NCI-H1930 (cell line): ENCODE data around the gene ENOPH1.
"Not testable (repeated sequence)": the region's sequence is repeated elsewhere in the genome, so short reads cannot be mapped to it uniquely, and the experiment has no call there.

Source experiments
- DNase-seq, 2 experiments: peaks; one replicate each; lab custom pipeline; 2025; lab: John Stamatoyannopoulos, UW

ENOPH1 gene

DNA sequence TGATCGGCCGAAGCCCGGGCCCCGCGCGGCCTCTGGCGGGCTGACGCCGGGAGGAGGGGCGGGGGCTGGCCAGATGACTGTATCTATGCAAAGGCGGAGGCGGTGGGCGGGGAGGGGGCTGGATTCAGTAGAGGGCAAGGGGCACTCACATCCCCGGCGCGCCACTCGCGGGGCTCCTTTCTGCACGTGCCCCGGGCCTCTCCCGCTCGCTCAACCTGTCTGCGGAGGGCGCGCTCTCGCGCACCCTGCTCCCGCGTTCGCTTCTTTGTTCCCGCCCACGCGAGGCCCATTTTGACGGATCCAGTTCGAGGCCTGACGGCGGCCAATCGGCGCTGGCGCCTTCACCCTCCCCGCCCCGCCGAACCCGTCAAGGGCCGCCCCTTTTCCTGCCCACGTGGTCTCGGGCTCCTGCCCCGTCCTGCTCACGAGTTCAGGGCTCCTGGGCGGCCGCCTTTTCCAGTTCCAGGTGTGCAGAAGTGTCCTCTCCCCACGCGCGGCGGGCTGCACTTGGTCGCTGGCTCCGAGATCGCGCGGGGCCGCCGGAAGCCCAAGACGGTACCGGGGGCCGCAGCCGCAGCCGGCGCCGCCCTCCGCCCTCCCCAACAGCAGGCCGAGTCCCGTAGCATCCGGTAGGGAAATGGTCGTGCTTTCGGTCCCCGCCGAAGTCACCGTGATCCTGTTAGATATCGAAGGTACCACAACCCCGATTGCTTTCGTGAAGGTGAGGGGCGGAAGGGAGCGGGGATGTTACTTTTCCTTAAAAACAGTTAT lies at the start of gene ENOPH1, which contains the start of gene HNRNPDL:
ENOPH1 (plus strand) TSS at position 398 of the 771 bp plus-strand sequence; CDS start at position 638, 240 bp downstream.
HNRNPDL (minus strand) TSS at position 270 of the 771 bp plus-strand sequence. CDS start 772 bp downstream, outside the sequence.
- DNase-seq, result peak; percentile 90 to 92

DNA sequence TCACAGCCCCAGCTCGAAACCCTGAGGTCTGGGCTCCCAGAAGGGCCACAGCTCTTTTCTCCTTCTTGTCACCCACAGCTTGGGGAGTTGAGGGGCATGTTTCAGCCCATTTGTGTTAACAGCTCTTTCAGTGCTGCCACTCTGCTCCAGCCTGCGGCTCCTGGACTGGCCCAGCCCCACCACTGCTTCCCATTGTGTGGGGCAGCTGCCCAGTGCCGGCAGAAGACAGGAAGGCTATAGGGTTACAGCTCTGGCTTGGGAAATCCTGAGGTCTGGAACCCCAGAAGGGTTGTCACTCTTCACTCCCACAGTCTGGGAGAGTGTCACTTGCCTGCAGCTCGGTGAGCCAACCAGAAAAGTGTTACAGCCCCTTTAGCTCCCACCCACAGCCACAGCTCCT lies 49.6 kb upstream of the ENOPH1 start:
- DNase-seq, result no peak

DNA sequence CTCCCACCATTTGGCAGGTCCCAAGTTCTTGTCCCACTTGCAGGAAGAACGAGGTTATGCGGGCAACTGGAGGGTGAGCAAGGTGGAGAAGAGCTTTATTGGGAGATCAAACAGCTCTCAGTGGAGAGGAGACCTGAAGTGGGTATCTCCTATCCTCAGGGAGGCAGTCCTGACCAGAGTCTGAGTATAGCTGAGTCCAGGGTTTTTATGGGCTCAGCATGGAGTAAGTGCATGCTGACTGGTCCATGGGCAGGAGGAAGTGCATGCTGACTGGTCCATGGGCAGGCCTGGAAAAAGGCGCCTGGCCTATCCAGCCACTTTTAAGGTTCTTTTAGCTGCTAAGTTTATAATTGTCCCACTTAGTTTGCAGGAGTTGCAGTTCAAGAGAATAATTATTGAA lies 49.2 kb upstream of the ENOPH1 start:
- DNase-seq, result no peak

DNA sequence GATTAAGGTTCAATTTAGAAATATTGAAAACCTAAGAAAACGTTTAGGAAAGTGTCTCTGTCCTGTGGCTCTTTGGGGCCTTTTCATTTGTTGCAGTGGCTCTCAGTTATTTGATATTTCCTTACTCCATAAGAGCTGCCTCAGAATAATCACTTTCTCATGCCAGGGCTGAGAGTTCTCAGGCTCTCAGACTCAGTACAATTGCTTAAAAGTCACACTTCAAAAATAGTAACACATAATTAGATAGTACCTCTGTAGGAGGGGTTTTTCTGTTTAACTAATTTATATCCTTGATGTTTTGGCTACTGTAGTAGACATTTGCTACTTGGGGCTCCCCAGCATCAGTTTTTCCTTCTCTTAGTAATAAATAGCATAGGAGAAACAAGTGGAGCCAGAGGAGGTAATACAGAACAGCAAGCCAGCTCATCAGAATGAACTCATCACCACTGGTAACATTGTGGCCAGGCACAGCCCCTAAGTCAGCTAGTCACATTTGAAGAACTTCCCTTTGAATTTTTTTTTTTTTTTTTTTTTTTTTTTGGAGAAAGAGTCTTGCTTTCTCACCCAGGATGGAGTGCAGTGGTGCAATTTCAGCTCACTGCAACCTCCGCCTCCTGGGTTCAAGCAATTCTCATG lies 48.6 kb upstream of the ENOPH1 start:
- DNase-seq, result no peak

DNA sequence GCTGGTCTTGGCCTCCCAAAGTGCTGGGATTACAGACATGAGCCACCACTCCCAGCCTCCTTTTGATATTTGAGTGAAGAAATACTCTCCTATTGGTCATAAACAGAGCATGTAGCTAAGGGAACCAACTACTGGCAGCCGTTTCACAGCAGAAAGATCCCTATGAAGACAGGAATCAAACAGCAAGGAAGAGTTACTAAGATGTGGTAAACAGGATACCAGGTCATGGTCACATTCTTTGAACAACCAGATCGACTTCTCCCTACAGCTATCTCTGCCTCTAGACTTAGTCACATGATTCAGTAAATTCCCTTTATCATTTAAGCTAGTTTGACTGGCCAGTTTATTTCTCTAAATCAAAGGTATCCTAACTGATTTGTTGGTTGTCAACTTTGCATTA lies 47.6 kb upstream of the ENOPH1 start:
- no peak for DNase-seq

DNA sequence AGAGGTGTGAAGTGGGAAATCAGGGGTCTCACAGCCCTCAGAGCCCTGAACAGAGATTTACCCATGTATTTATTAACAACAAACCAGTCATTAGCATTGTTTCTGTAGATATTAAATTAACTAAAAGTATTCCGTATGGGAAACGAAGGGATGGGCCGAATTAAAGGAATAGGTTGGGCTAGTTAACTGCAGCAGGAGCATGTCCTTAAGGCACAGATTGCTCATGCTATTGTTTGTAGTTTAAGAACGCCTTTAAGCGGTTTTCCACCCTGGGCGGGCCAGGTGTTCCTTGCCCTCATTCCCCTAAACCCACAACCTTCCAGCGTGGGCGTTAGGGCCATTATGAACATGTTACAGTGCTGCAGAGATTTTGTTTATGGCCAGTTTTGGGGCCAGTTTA lies 44.1 kb upstream of the ENOPH1 start:
- not testable (repeated sequence) for DNase-seq

DNA sequence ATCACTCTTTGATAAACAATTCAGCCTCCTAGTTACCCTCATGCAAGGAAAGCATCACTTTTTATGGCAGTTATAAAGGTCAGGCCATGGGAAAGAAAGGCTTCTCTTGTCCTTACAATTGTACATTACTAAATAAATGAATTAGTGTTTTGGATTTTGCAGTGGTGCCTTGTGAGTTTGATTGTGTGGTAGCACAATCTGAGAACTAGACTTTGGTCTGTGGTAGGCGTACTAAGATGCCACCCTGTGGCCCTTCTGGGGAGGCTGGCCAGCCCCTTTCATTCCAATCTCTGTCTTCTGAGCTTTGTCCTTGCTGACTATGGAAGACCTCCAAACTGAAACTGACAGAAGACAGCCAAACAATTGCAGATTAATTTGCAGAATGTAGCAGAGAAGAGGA lies 42.0 kb upstream of the ENOPH1 start:
- no peak for DNase-seq

DNA sequence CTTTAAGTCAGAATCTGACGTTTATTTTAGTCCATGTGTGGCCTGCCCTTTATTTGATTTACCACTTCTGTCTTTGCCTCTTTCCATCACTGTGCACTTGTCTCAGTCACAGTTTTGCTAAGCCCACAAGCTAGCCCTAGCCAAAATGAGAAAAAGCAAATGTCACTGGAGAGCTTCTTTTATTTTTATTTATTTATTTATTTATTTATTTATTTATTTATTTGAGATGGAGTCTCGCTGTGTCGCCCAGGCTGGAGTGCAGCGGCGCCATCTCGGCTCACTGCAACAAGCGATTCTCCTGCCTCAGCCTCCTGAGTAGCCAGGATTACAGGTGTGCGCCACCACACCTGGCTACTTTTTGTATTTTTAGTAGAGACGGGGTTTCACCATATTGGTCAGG lies 40.3 kb upstream of the ENOPH1 start:
- DNase-seq, result not testable (repeated sequence)

DNA sequence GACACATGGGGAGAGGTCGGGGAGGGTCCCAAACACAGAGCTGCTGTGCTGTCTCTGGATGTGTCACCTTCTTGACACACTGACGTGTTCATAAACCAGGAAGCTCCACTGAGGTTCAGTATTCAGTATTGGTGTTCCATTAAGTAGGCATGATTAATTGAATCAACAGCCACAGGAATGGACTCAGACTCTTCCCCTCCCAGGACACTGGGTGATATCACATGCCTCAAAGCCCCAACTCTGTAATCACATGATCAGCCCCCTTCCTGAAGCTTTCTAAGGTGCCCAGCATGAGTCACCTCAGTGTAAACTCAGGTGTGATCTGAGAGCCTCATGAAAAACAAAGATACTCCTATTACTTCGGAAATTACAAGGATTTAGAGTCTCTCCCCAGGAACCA lies 35.5 kb upstream of the ENOPH1 start:
- DNase-seq, result no peak

DNA sequence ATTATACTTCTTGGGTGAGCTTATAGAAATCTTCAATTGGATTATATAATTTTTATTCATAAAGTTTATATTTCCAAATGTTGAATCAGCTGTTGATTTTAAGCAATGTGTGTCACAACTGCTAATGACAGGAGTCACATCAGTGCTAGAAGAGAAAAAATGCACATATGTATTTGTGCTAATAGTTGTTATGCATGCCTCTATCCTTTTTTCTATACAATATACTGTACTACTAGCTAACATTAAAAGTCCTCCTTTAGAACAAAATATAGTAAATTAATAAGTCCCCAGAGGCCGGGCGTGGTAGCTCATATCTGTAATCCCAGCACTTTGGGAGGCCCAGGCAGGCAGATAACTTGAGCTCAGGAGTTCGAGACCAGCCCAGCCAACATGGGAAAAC lies 32.9 kb upstream of the ENOPH1 start:
- DNase-seq, result no peak

DNA sequence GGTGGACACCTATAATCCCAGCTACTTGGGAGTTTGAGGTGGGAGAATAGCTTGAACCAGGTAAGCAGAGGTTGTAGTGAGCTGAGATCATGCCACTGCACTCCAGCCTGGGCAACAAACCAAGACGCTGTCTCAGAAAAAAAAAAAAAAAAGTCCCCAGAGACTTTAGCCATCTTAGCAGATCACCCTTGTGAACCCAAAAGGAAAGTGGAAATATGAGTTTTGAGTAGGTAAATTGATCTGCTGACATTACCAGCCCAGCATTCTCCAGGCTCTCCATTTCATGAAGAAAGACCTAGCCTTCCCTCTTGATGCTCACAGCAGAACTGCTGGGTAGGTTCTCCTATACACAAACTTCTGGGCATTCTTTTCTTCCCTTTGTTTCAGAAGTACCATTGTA lies 32.1 kb upstream of the ENOPH1 start:
- DNase-seq, result no peak

DNA sequence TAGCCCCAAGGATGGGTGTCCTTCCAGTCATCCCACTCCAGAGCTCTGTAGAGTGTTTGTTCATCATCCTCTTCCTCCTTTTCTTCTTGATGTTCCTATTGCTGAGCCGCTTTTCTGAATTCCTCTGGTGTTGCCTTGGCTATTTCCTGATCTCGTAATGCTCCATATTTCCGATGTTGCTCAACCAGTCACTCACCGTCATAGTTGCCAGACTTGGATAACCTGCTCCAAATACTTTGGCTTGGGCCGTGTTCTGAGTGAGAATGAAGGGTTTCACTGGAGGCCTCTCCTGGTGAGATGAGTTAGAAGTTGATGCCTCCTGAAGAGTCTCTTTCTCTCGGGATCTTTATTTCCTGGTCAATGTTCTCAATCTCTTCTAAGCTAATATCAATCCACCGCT lies 28.8 kb upstream of the ENOPH1 start:
- DNase-seq, result no peak

DNA sequence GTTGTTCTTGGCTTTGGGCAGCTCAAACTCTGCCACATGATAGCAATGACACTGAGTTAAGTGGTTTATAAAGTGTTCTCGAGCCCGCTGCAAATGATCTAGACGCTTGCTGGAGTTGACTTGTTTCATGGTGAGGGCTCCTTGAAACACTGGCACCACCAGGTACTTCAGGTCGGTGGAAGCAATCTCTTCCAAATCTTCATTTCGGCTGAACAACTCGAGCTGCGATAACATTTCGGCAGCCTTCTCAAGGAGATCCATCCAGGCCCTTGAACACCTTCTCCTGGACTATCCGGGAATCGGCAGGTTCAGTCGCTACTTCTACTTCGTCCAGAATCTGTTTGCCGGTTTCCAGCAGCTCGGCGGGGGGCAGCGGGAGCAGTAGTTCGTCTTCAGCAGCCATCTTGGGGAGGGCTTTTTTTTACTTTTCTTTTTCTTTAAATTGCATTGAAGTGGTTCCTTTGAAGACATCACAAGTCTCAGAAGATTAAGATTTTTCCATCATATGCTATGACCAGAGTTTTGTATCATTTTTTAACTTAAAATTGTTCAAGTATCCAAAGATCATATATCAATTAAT lies 28.1 kb upstream of the ENOPH1 start:
- no peak for DNase-seq

DNA sequence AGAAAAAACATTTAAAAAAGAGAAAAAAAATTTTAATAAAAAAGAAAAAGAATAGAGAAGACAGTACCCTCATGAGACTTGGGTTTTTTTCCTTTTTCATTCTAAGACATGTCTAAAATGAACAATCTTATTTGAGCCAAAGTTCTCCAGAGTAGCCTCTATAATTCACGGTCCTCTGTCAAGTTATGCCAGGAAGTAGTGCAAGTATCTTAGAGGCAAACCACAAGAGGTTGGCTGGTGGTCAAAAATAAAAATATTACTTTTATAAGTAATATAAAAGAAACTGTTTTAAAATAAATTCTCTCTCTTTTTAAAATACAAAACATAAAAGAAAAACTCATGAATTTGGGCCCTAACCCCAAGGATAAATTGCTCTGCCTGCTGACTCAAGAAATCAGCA lies 26.7 kb upstream of the ENOPH1 start:
- DNase-seq, result no peak

DNA sequence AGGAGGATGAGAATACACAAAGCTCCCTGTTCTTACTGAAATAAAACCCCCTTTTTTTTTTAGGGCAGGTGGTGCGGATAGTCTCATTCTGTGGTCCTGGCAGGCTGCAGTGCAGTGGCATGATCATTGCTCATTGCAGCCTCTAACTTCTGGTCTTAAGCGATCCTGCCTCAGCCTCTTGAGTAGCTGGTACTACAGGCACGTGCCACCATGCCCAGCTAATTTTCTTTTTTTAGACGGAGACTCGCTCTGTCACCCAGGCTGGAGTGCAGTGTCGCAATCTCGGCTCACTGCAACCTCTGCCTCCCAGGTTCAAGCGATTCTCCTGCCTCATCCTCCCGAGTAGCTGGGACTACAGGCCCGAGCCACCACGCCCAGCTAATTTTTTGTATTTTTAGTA lies 15.3 kb upstream of the ENOPH1 start:
- DNase-seq, result not testable (repeated sequence)

DNA sequence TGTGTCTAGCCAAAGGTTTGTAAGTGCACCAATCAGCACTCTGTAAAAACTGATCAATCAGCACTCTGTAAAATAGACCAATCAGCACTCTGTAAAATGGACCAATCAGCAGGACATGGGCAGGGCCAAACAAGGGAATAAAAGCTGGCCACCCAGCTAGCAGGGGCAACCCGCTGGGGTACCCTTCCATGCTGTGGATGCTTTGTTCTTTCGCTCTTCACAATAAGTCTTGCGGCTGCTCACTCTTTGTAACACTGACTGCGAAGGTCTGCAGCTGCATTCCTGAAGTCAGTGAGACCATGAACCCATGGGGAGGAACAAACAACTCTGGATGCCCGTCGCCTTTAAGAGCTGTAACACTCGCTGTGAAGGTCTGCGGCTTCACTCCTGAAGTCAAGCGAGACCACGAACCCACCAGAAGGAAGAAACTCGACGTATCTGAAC lies 14.4 kb upstream of the ENOPH1 start:
- DNase-seq, result no peak

DNA sequence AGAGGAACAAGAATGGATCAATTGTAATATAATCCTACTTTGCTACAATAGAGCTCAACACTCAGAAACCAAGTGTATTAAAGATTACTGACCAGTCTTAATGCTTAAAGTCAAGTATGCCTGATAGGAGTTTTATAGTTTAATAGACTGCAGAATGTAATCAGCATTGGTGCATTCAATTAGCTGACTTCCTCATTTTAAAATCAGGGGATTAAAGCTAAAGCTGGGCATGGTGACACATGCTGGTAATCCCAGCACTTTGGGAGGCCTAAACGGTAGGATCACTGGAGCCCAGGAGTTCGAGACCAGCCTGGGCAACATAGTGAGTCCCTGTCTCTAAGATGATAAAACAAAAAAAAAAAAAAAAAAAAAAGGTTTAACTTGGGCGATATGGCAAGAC lies 10.9 kb upstream of the ENOPH1 start:
- DNase-seq, result no peak

DNA sequence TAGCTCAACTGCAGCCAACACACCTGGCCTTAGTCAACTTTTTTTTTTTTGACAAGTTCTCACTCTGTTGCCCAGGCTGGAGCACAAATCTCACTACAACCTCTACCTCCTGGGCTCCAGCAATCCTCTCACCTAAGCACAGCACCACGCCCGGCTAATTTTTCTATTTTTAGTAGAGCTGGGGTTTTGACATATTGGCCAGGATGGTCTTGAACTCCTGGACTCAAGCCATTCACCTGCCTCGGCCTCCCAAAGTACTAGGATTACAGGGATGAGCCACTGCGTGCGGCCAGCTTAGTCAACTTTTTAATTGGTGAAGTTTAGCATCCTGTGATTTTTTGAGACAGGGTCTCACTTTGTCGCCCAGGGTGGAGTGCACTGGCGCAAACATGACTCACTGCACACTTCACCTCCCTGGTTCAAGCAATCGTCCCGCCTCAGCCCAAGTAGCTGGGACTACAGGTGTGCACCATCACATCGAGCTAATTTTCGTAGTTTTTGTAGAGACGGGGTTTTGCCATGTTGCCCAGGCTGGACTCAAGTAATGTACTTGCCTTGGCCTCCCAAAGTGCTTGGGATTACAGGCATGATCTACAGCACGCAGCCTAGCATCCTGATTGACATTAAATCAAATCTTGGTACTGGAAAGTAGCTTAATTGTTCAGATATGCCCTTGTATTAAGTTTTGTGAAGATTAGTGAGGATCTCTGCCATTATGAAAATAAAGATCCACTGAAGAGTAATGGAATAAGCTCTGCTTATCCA lies 8.4 kb upstream of the ENOPH1 start:
- DNase-seq, result no peak

DNA sequence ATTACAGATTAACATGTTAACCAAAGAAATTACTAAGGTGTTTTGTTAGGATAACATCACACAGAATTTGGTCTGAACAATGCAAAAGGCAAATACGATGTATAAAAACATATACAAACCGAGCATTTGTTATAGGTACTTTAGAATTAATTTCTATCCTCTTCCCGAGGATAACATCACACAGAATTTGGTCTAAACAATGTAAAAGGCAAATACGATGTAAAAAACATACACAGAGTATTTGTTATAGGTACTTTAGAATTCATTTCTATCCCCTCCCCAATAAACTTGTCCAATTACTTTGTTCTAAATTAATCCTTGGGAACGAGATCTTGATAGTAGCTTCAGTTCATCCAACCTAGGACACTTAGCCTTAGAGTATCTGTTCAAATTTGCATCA lies 7.8 kb upstream of the ENOPH1 start:
- DNase-seq, result no peak

DNA sequence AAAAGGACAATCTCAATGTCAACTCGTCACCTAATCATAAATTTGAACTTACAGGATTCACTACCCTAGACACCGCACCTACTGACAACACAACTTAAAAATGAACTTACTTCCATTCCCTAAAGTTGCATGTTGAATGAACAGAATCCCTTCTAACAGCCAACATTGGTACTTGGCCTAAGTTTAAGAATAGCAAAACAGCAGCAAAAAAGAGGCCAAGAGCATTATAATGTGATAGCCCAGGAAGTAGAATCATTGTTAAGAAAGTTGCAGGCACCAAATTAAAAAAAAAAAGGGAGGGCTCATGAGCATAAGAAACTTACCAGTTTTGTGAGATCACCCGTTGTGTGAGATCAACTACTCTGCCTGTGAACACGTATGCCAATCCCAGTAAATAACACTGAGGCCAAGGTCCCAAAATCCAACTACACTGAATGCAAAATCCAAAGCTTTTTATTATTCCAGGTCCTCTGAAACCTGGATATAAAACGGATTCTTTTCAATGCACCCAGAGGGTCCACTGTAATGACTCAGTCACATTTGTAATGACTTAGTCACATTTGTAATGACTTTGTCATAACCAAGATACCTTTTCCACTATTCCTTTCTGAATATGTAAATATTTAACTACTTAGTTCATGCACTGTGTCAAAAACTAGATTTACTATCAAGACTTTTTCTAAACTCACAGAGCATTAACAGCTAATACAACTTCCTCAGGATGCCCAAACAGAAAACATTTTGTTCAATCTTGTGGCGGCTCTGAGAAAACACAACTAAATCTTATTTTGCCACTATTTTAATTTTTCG lies 6.9 kb upstream of the ENOPH1 start:
- no peak for DNase-seq

DNA sequence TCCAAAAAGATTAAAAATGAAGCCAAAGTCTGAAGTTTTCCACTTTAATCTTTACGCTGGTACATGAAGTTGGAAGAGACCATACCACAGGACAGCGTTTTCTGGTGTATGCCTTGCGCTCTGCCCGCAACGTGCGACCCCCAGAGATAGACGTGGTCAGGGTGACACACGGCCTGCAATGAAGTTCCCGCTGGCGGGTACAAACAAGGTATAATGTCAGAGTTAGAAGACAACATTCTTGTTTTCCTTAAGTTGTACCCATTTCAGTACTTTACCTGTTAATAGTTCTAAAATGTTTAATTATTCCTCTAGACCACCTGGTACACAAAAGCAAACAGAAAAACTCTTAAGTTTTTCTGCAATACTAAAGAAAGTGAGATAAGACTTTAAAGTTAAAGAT lies 4.9 kb upstream of the ENOPH1 start:
- DNase-seq, result no peak

DNA sequence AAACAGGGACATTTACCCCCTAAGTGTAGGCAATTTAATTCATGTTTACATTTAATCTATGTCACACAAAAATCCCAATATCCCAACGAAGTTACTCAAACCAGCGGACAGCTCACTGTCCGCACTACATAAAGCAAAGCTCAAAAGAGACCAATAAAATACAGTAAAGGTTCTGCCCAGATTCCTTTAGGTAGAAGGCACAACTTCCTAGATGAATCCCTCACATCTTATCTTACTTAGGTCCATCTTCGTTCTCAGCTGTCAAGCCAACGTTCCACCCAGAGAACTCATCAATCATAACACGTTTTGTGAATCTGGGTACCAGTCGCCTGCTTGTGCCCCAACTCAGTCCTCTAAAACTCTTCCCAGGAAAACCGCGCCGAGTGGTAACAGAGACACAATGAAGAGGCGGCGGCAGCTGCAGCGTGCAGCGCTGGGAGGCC lies 1.8 kb upstream of the ENOPH1 start:
- DNase-seq, result no peak
